GM18907 (cell line): Measurements from ENCODE around the gene LACTBL1.
"Not testable (repeated sequence)": the region's sequence is repeated elsewhere in the genome, so short reads cannot be mapped to it uniquely, and the experiment has no call there.

ENCODE experiments used
- ATAC-seq: cut with Tn5 transposase; IDR thresholded peaks from one replicate; pipeline ENCODE4 v1.9.1; 2021; ENCODE audit warnings: mild to moderate bottlenecking, moderate library complexity; ENCODE audit not compliant: unreplicated experiment

The LACTBL1 gene

GRCh38 chr1:22972760-22973159 is at the start of gene LACTBL1:
Gene LACTBL1, minus strand, starts transcription at chr1:22972866. Its CDS starts 550 bp downstream, at chr1:22972316.
- no peak for ATAC-seq

- ATAC-seq, result no peak
Measured at GRCh38 chr1:23021834-23022233, 49.2 kb upstream of the LACTBL1 start.

- no peak for ATAC-seq
Measured at GRCh38 chr1:23020706-23021405, 48.2 kb upstream of the LACTBL1 start.

GRCh38 chr1:23019863-23020625 is 47.4 kb upstream of the LACTBL1 start:
- ATAC-seq, result peak; percentile 33

GRCh38 chr1:23019094-23019862 is 46.6 kb upstream of the LACTBL1 start, which contains the start of gene KDM1A:
Gene KDM1A, plus strand, starts transcription at chr1:23019468. Its CDS starts 129 bp downstream, at chr1:23019597.
- peak; percentile 92 for ATAC-seq

GRCh38 chr1:23018661-23019093 is 46.0 kb upstream of the LACTBL1 start:
- ATAC-seq, result no peak

- ATAC-seq, result no peak
Measured at GRCh38 chr1:23013657-23014056, 41.0 kb upstream of the LACTBL1 start.

GRCh38 chr1:23010025-23010424 is 37.4 kb upstream of the LACTBL1 start:
- ATAC-seq, result not testable (repeated sequence)

- no peak for ATAC-seq
Measured at GRCh38 chr1:23008901-23009300, 36.2 kb upstream of the LACTBL1 start.

GRCh38 chr1:23007106-23007505 is 34.4 kb upstream of the LACTBL1 start:
- no peak for ATAC-seq

GRCh38 chr1:23004769-23005168 is 32.1 kb upstream of the LACTBL1 start:
- not testable (repeated sequence) for ATAC-seq

GRCh38 chr1:23004112-23004511 is 31.4 kb upstream of the LACTBL1 start:
- no peak for ATAC-seq

- not testable (repeated sequence) for ATAC-seq
Measured at GRCh38 chr1:23002218-23002617, 29.6 kb upstream of the LACTBL1 start.

GRCh38 chr1:23000133-23000532 is 27.5 kb upstream of the LACTBL1 start:
- not testable (repeated sequence) for ATAC-seq

GRCh38 chr1:22997528-22997927 is 24.9 kb upstream of the LACTBL1 start:
- ATAC-seq, result not testable (repeated sequence)

GRCh38 chr1:22995774-22996173 is 23.1 kb upstream of the LACTBL1 start:
- ATAC-seq, result no peak

GRCh38 chr1:22993220-22993795 is 20.6 kb upstream of the LACTBL1 start:
- ATAC-seq, result not testable (repeated sequence)

- ATAC-seq, result not testable (repeated sequence)
Measured at GRCh38 chr1:22992384-22992783, 19.7 kb upstream of the LACTBL1 start.

- ATAC-seq, result no peak
Measured at GRCh38 chr1:22983944-22984343, 11.3 kb upstream of the LACTBL1 start.

- ATAC-seq, result not testable (repeated sequence)
Measured at GRCh38 chr1:22980471-22980790, 7.8 kb upstream of the LACTBL1 start.

GRCh38 chr1:22978299-22978698 is 5.6 kb upstream of the LACTBL1 start:
- no peak for ATAC-seq
